ENCODE results near the gene LELP1. TPM values are rescaled to one million over a fixed set of nuclear protein-coding genes. Genes with fewer than 3 reads are reported as not detected.
"Not testable (repeated sequence)": the region's sequence is repeated elsewhere in the genome, so short reads cannot be mapped to it uniquely, and the experiment has no call there.

LELP1 gene
- total and polyA plus RNA-seq, 2 of the 13 experiments (the other 11 are each of a cell fraction or from before 2014, with no cell fraction given), result not detected

GRCh38 chr1:153223040-153223891, 20.0 kb downstream of the LELP1 start:
- ATAC-seq (peak; percentile 98), DNase-seq (ENCODE audit: low spot score) (peak; percentile 36), FAIRE-seq (peak; percentile 90)
- 9% methylated on average over 15 of the region's 16 CpGs for WGBS (ENCODE audit: low lambda C conversion rate)
- peaks cover 0 to 13% of the 10 kb centered on the region in 2 experiments; a peak in 3 of 5 replicates for H3K27me3 ChIP-seq (ENCODE audit: control insufficient read depth in 1 of 2, insufficient read depth in 2 of 2, low read length in 2 of 2)
- H3K4me3 ChIP-seq (replicated peaks in 1 of 3; ENCODE audit: insufficient read depth in 1 of 3, low read depth in 2 of 3, low read length in 3 of 3); H3K36me3 ChIP-seq (replicated peaks in 1 of 2; ENCODE audit: control insufficient read depth in 1 of 2, insufficient read depth in 2 of 2, low read length in 2 of 2); BruUV-seq (replicated peaks); H3K27ac ChIP-seq (ENCODE audit: extremely low read length, insufficient read depth, low read length); H4K20me1 ChIP-seq (ENCODE audit: insufficient read depth, low read length); H3K9me3 ChIP-seq (ENCODE audit: low read length); H2AFZ ChIP-seq (ENCODE audit: low read length); H3K4me1 ChIP-seq (ENCODE audit: insufficient read depth, low read length); POLR2A ChIA-PET; H3K79me2 ChIP-seq (ENCODE audit: insufficient read depth, low read length); H3K4me2 ChIP-seq (ENCODE audit: low read depth, low read length); intact Hi-C loops (cut with micrococcal nuclease; ENCODE audit: unreplicated experiment); H3K9ac ChIP-seq (ENCODE audit: insufficient read depth, low read depth, low read length): not testable (repeated sequence)
- in situ Hi-C loops (cut with HindIII; ENCODE audit: extremely low pct_ligation_motif_present, low pct_unique_long_range_greater_than_20kb), result loop anchor here (10.0 kb wide), 2 partner anchors 308 to 348 kb away; partner anchors contain the start of gene SMCP
- CTCF ChIA-PET (ENCODE audit: low intra/inter-chr PET ratio, low total read pairs), result interaction anchor here (1.2 to 1.3 kb wide), 2 partner anchors 305 to 352 kb away, joined by 6 to 7 read pairs; no protein-coding TSS in a partner anchor
- TF ChIP-seq STAG1 (CRISPR knock-in tag; IDR thresholded peaks at IDR 0.05) (peak; percentile 57), SMC3 (IDR thresholded peaks at IDR 0.05; ENCODE audit: low read length) (0 out of 2 replicates have a peak, but pooled peaks have one; percentile 16), CTCF (CRISPR knock-in tag; IDR thresholded peaks at IDR 0.05) (peak; percentile 86), RAD21 (CRISPR knock-in tag; IDR thresholded peaks at IDR 0.05) (peak; percentile 35; the same call in 1 of the 2 replicates)

- ChIA-PET CTCF (ENCODE audit: low intra/inter-chr PET ratio, low total read pairs) (no interaction called here), POLR2A (no interaction called here)
- no peak overlapping the region for H3K4me3 ChIP-seq (replicated peaks in 1 of 3; ENCODE audit: insufficient read depth in 1 of 3, low read depth in 2 of 3, low read length in 3 of 3)
- H3K9ac ChIP-seq (ENCODE audit: insufficient read depth, low read depth, low read length), result no peak overlapping the region
- H3K36me3 ChIP-seq (replicated peaks in 1 of 2; ENCODE audit: control insufficient read depth in 1 of 2, insufficient read depth in 2 of 2, low read length in 2 of 2), result no peaks in the 10 kb centered on the region
- intact Hi-C loops (cut with micrococcal nuclease; ENCODE audit: unreplicated experiment) (no loop called here), in situ Hi-C loops (cut with HindIII; ENCODE audit: extremely low pct_ligation_motif_present, low pct_unique_long_range_greater_than_20kb) (loop anchor here (10.0 kb wide), 2 partner anchors 313 to 353 kb away; partner anchors contain the start of gene SMCP)
- no TSS peak for BruUV-seq (replicated peaks)
- no peaks in the 10 kb centered on the region for H3K4me1 ChIP-seq (ENCODE audit: insufficient read depth, low read length)
- no peaks in the 10 kb centered on the region for H3K79me2 ChIP-seq (ENCODE audit: insufficient read depth, low read length)
- TF ChIP-seq RXRB (CRISPR knock-in tag; IDR thresholded peaks at IDR 0.05; ENCODE audit: borderline replicate concordance) (no peak), PRDM10 (CRISPR knock-in tag; IDR thresholded peaks at IDR 0.05; ENCODE audit: low read depth) (no peak), ZBTB3 (CRISPR knock-in tag; IDR thresholded peaks at IDR 0.05; ENCODE audit: borderline replicate concordance, low read depth) (no peak), IRX3 (CRISPR knock-in tag; IDR thresholded peaks at IDR 0.05; ENCODE audit: borderline replicate concordance, low read depth) (no peak), PHF8 (CRISPR knock-in tag; IDR thresholded peaks at IDR 0.05) (no peak), ZNF776 (CRISPR knock-in tag; IDR thresholded peaks at IDR 0.05) (no peak), ZNF556 (CRISPR knock-in tag; IDR thresholded peaks at IDR 0.05; ENCODE audit: borderline replicate concordance) (no peak), ZNF510 (CRISPR knock-in tag; IDR thresholded peaks at IDR 0.05; ENCODE audit: low read depth) (no peak)
- no peaks in the 10 kb centered on the region for H4K20me1 ChIP-seq (ENCODE audit: insufficient read depth, low read length)
- peaks cover 0 to 9% of the 10 kb centered on the region in 2 experiments; a peak in 4 of 5 replicates for H3K27me3 ChIP-seq (ENCODE audit: control insufficient read depth in 1 of 2, insufficient read depth in 2 of 2, low read length in 2 of 2)
- FAIRE-seq, result no peak
- no peaks in the 10 kb centered on the region for H3K9me3 ChIP-seq (ENCODE audit: low read length)
- H2AFZ ChIP-seq (ENCODE audit: low read length), result no peak overlapping the region
- DNase-seq (ENCODE audit: low spot score), result no peak
- no peak overlapping the region for H3K4me2 ChIP-seq (ENCODE audit: low read depth, low read length)
- 0% methylated on average over 2 of the region's 2 CpGs for WGBS (ENCODE audit: low lambda C conversion rate)
- ATAC-seq, result no peak
- H3K27ac ChIP-seq (ENCODE audit: extremely low read length, insufficient read depth, low read length), result no peak overlapping the region
These were observed 24.6 kb downstream of the LELP1 start for GRCh38 chr1:153227810-153228209.

Data from HepG2 (cell line).